ENCODE measurements around the gene KRCC1.

GRCh38 chr2:88053296-88053695 lies 2.3 kb downstream of the KRCC1 start:
- TF ChIP-seq TCF4 (CRISPR knock-in tag; IDR thresholded peaks at IDR 0.05; ENCODE audit: borderline replicate concordance): no peak
- TF ChIP-seq ZFP30 (CRISPR knock-in tag; IDR thresholded peaks at IDR 0.05): no peak
- TF ChIP-seq ZFP3 (CRISPR knock-in tag; IDR thresholded peaks at IDR 0.05): no peak
- no peak for TF ChIP-seq PATZ1 (CRISPR knock-in tag; IDR thresholded peaks at IDR 0.05; ENCODE audit: borderline replicate concordance)
- no peak for TF ChIP-seq ESRRG (CRISPR knock-in tag; IDR thresholded peaks at IDR 0.05)

Measured in SK-N-SH treated with all-trans-retinoic acid at 6 μM for 48 hours (cell line).